ENCODE data around the gene GIGYF2.

GRCh38 chr2:232680006-232680405 lies 17.1 kb upstream of the GIGYF2 start:
- no peak for TF ChIP-seq EZH2 (IDR thresholded peaks at IDR 0.05; ENCODE audit: borderline replicate concordance)
- TF ChIP-seq CTCF (IDR thresholded peaks at IDR 0.05; ENCODE audit: poor library complexity), result no peak

Measured in hepatocyte (in vitro differentiated cells).